Cerebellar nuclear complex (tissue), 1 donor: ENCODE data around the gene TNNT1.

Experiments
- DNase-seq, 2 experiments: peaks; one replicate each; lab custom pipeline; 2025; lab: John Stamatoyannopoulos, UW

TNNT1 gene

GRCh38 chr19:55088543-55089341 lies 60.3 kb downstream of the TNNT1 start:
- DNase-seq, result no peak

- no peak for DNase-seq
Observed at GRCh38 chr19:55088021-55088451, 61.0 kb downstream of the TNNT1 start.

DNA sequence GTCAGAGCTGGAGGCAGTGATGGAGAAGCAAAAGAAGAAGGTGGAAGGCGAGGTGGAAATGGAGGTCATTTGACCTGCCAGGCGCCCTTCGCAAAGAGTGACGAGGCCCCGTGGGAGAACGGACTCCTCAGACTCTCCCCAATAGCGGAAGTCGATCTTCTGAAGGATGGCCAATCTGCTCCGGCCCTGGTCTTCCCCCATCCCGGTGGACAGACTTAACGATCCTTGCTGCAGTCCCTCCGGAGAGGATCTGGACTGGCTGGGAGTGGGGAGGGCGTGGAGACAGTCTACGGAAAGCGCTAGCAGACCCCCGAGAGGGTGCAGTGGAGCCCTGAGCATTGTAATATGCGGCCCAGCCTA lies 61.5 kb downstream of the TNNT1 start:
- no peak for DNase-seq

DNA sequence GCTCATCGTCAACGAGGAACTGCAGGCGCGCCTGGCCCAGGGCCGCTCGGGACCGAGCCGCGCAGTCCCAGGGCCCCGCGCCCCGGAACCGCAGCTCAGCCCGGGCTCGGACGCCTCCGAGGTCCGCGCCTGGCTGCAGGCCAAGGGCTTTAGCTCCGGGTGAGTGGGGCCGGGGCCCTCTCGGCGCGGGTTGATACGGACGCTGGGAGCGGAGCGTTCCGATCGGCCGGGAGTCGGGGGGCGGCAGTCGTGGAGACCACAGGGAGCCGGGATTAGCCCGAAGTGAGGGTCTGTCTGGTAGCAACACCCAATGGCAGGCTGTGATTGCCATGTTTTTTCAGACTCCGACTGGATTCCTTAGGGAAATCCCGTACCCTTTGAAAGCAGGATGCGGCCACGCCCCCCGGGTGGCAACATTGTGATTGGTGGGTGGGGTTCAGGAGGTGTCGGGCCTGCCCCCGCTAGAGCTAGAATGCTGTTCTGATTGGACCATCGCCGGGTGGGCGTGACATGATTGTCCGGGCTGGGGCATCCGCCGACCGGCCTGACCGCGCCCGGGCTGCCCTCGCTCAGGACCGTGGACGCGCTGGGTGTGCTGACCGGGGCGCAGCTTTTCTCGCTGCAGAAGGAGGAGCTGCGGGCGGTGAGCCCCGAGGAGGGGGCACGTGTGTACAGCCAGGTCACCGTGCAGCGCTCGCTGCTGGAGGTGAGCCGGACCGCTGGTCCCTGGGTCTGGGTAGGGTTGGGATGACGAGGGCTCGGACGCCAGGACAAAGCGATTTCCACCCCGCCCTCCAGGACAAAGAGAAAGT lies 62.1 kb downstream of the TNNT1 start:
- peak in 1 of 2 experiments; percentile 13 for DNase-seq

DNA sequence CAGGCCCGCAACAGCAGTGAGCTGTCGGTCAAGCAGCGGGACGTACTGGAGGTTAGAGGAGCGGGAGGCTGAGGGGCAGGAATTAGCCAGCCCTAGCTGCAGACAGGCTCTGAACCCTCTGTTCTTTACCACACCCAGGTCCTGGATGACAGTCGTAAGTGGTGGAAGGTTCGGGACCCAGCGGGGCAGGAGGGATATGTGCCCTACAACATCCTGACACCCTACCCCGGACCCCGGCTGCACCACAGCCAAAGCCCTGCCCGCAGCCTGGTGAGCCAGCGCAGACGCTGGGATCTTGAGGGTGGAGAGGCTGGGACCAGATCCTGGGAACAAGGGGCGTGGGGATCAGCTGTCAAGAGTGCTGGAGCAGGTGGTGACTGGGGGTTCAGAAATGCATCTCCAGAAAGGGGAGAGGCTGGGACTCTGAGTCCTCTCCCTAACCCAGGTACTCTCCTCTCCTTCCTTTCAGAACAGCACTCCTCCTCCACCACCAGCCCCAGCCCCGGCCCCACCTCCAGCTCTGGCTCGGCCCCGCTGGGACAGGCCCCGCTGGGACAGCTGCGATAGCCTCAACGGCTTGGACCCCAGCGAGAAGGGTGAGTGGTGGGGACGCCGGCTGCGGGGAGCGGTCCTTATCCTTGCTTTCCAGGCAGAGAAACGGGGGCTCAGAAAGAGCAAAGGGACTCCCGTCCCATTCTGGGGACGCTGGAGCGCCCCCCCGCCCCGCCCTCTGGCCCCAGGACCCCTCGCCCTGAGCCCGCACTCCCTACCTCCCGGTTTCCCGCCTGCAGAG lies 62.9 kb downstream of the TNNT1 start:
- DNase-seq, result no peak

DNA sequence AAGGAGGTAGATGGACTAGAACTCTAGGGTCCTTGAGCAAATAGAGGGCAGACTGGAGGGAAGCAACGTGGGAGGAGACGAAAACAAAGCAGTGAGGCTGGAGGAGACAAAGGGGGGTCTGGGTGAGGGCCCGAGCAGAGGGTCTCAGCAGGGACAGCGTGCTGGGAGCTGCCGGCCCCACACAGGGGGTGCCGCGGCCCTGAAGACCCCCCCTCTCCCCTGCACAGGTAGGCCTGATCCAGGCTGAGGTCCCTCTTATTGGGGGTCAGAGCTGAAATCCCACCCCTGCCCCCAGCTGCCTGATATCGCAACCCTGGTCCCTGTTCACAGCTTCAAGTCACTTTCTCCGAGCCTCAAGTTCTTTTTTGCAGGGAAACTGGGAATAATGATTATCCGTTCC lies 64.6 kb downstream of the TNNT1 start:
- DNase-seq, result no peak

GRCh38 chr19:55083004-55083850 lies 65.8 kb downstream of the TNNT1 start:
- no peak for DNase-seq
